Stimulated activated CD4-positive, alpha-beta T cell treated with anti-CD3 and anti-CD28 coated beads, Interleukin-1b, Interleukin-23, amount 100 ng/mL, for 1 hour (primary cell): ENCODE results near the gene FAM81B.
"Not testable (repeated sequence)": the region's sequence is repeated elsewhere in the genome, so short reads cannot be mapped to it uniquely, and the experiment has no call there.

ENCODE experiments used
- DNase-seq, 2 donors: peaks; one replicate each; pipeline ENCODE4 v3.0.0-alpha.2; 2020; ENCODE audit warnings: low read depth in 2 of 2

FAM81B gene

GRCh38 chr5:95390812-95391492 is at the start of gene FAM81B:
Gene FAM81B (plus strand): TSS chr5:95391366. CDS start chr5:95391390, 24 bp downstream.
- no peak for DNase-seq

- DNase-seq, result not testable (repeated sequence)
Observed at GRCh38 chr5:95341444-95341843, 49.7 kb upstream of the FAM81B start.

GRCh38 chr5:95347506-95348120 is 43.6 kb upstream of the FAM81B start:
- DNase-seq, result no peak

- DNase-seq, result no peak
Observed at GRCh38 chr5:95350631-95351030, 40.5 kb upstream of the FAM81B start.

GRCh38 chr5:95352691-95353090 is 38.5 kb upstream of the FAM81B start:
- no peak for DNase-seq

GRCh38 chr5:95358320-95358719 is 32.8 kb upstream of the FAM81B start:
- no peak for DNase-seq

GRCh38 chr5:95358848-95359247 is 32.3 kb upstream of the FAM81B start:
- DNase-seq, result no peak

GRCh38 chr5:95360667-95361066 is 30.5 kb upstream of the FAM81B start:
- not testable (repeated sequence) for DNase-seq

GRCh38 chr5:95365302-95366095 is 25.7 kb upstream of the FAM81B start:
- DNase-seq, result no peak

- DNase-seq, result no peak
Observed at GRCh38 chr5:95369782-95370181, 21.4 kb upstream of the FAM81B start.

GRCh38 chr5:95374061-95374460 is 17.1 kb upstream of the FAM81B start:
- DNase-seq, result no peak

- no peak for DNase-seq
Observed at GRCh38 chr5:95375591-95375990, 15.6 kb upstream of the FAM81B start.

GRCh38 chr5:95379133-95379532 is 12.0 kb upstream of the FAM81B start:
- no peak for DNase-seq

- no peak for DNase-seq
Observed at GRCh38 chr5:95380103-95380628, 11.0 kb upstream of the FAM81B start.

GRCh38 chr5:95382801-95383200 is 8.4 kb upstream of the FAM81B start:
- no peak for DNase-seq

GRCh38 chr5:95384485-95385213 is 6.5 kb upstream of the FAM81B start:
- no peak for DNase-seq

- no peak for DNase-seq
Observed at GRCh38 chr5:95385334-95385733, 5.8 kb upstream of the FAM81B start.

GRCh38 chr5:95391965-95392364 is 799 bp downstream of the FAM81B start:
- DNase-seq, result not testable (repeated sequence)

GRCh38 chr5:95392593-95393182 is 1.5 kb downstream of the FAM81B start:
- DNase-seq, result no peak

- no peak for DNase-seq
Observed at GRCh38 chr5:95393279-95393678, 2.1 kb downstream of the FAM81B start.

GRCh38 chr5:95398989-95399388 is 7.8 kb downstream of the FAM81B start:
- DNase-seq, result no peak
